GM12865 (cell line): Measurements from ENCODE around the gene TMEM247.

Experiments
- DNase-seq: peaks from one replicate; pipeline ENCODE4 v3.0.0; 2010; ENCODE audit warnings: low read depth
- H3K4me3 ChIP-seq: 2 replicates; pipeline ENCODE4 v1.5.1; 2011; ENCODE audit warnings: mild to moderate bottlenecking, low read depth, low read length, control low read depth
- TF ChIP-seq, protein P1 (sequence below): IDR thresholded peaks from 2 replicates; pipeline ENCODE4 v1.5.1; 2011; ENCODE audit warnings: low read length, control low read depth, low read depth, inconsistent platforms; ENCODE audit not compliant: insufficient read depth; ENCODE audit errors: missing control alignments

TMEM247 gene

DNA sequence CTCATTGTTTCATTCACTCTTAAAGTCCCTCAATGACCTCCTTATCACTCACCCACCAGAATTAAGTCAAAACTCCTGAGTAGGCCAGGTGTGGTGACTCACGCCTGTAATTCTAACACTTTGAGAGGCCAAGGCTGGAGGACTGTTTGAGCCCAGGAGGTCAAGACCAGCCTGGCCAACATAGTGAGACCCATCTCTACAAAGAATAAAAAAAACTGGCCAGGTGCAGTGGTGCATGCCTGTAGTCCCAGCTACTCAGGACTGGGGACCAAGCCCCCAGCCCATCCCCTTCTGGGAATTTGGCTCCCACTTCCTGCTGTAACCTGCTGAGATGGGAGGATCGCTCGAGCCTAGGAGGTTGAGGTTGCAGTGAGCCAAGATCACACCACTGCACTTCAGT is 28.9 kb downstream of the TMEM247 start:
- no peak overlapping the region for H3K4me3 ChIP-seq
- TF ChIP-seq, protein P1, sequence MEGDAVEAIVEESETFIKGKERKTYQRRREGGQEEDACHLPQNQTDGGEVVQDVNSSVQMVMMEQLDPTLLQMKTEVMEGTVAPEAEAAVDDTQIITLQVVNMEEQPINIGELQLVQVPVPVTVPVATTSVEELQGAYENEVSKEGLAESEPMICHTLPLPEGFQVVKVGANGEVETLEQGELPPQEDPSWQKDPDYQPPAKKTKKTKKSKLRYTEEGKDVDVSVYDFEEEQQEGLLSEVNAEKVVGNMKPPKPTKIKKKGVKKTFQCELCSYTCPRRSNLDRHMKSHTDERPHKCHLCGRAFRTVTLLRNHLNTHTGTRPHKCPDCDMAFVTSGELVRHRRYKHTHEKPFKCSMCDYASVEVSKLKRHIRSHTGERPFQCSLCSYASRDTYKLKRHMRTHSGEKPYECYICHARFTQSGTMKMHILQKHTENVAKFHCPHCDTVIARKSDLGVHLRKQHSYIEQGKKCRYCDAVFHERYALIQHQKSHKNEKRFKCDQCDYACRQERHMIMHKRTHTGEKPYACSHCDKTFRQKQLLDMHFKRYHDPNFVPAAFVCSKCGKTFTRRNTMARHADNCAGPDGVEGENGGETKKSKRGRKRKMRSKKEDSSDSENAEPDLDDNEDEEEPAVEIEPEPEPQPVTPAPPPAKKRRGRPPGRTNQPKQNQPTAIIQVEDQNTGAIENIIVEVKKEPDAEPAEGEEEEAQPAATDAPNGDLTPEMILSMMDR, result no peak
- no peak for DNase-seq

GRCh38 chr2:46508759-46509158 is 29.4 kb downstream of the TMEM247 start:
- TF ChIP-seq, protein P1, result no peak
- no peak overlapping the region for H3K4me3 ChIP-seq
- no peak for DNase-seq

GRCh38 chr2:46509804-46510203 is 30.4 kb downstream of the TMEM247 start:
- TF ChIP-seq, protein P1, result no peak
- DNase-seq, result no peak
- no peak overlapping the region for H3K4me3 ChIP-seq

GRCh38 chr2:46510598-46511177 is 31.3 kb downstream of the TMEM247 start:
- DNase-seq, result no peak
- TF ChIP-seq, protein P1, result no peak
- H3K4me3 ChIP-seq, result no peak overlapping the region

DNA sequence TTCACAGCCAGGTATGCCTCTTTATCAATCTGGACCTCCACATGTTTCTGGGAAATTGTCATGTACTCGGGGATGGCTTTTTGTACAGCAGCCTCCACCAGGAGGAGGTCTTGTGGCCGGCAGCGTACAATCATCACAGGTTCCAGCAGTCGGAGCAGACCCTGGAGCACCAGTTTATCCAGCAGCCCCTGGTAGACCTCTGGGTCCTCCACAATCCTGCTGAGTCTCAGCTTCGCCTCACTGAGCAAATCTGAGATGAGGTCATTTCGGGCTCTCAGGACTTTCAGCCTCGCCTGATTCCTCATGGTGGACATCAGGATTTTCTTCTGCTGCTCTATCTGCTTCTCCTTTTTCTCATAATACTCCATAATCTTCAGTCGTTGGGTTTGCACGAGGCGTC is 32.8 kb downstream of the TMEM247 start:
- TF ChIP-seq, protein P1, result no peak
- no peak for DNase-seq

DNA sequence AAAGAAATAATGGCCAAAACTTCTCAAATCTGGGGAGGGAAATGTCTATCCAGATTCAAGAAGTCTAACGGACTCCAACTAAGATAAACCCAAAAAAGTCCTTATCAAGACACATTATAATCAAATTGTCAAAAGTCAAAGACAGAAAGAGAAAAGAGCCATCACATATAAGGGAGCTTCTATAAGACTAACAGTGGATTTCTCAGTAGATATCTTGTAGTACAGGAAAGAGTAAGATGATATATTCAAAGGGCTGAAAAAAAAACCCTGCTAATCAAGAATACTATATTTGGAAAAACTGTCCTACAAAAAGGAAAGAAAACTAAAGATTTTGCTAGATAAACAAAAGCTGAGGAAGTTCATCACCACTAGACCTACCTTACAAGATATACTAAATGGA is 35.4 kb downstream of the TMEM247 start:
- H3K4me3 ChIP-seq, result no peak overlapping the region
- TF ChIP-seq, protein P1, result no peak
- DNase-seq, result no peak

More for the DNA sequence above, 32.8 kb downstream of the TMEM247 start:
- no peak overlapping the region for H3K4me3 ChIP-seq

DNA sequence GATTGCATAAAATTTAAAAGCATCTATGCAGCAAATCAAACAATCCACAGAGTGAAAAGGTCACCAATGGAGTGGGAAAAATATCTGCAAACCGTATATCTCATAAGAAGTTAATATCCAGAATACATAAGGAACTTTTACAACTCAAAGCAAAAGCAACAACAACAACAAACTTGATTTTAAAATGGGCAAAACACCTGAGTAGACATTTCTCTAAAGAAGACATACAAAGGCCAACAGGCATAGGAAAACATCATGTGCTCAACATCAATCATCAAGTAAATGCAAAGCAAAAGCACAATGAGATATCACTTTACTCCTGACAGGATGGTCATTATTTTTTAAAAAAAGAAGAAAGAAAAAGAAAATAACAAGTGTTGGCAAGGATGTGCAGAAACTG is 38.1 kb downstream of the TMEM247 start:
- TF ChIP-seq, protein P1, result no peak
- no peak overlapping the region for H3K4me3 ChIP-seq
- DNase-seq, result no peak
